Subcutaneous abdominal adipose tissue (tissue), 5 donors: ENCODE data around the gene LPAR5.

Experiments used
- H3K27ac ChIP-seq: one replicate; pipeline ENCODE4 v1.7.0; 2013; ENCODE audit warnings: low read depth, mild to moderate bottlenecking, inconsistent platforms, low read length, moderate library complexity
- H3K27me3 ChIP-seq, 5 donors: one replicate each; pipeline ENCODE4 v1.7.0; 2013; ENCODE audit warnings: low read length in 5 of 5, inconsistent platforms in 1 of 5; ENCODE audit not compliant: control insufficient read depth in 5 of 5, insufficient read depth in 4 of 5
- H3K36me3 ChIP-seq, 5 donors: one replicate each; pipeline ENCODE4 v1.7.0; 2013; ENCODE audit warnings: low read length in 5 of 5; ENCODE audit not compliant: control insufficient read depth in 5 of 5, insufficient read depth in 5 of 5
- H3K4me1 ChIP-seq, 5 donors: one replicate each; pipeline ENCODE4 v1.7.0; 2013; ENCODE audit warnings: low read length in 5 of 5, mild to moderate bottlenecking in 3 of 5, moderate library complexity in 1 of 5; ENCODE audit not compliant: control insufficient read depth in 5 of 5, insufficient read depth in 5 of 5
- H3K4me3 ChIP-seq, 5 donors: one replicate each; pipeline ENCODE4 v1.7.0; 2013; ENCODE audit warnings: low read length in 5 of 5, low read depth in 1 of 5
- H3K9ac ChIP-seq, 5 donors: one replicate each; pipeline ENCODE4 v1.7.0; 2013; ENCODE audit warnings: low read length in 5 of 5, mild to moderate bottlenecking in 4 of 5, moderate library complexity in 3 of 5
- H3K9me3 ChIP-seq, 5 donors: one replicate each; pipeline ENCODE4 v1.7.0; 2013; ENCODE audit warnings: low read length in 5 of 5; ENCODE audit not compliant: control insufficient read depth in 5 of 5
- donor health status: healthy.
- donor health status: healthy.
- donor health status: healthy.
- donor health status: healthy.
- donor health status: healthy.

Gene LPAR5

GRCh38 chr12:6626654-6627283 is 9.0 kb downstream of the LPAR5 start:
- peaks cover 0 to 28% (median 0%) of the 10 kb centered on the region in 5 donors for H3K4me1 ChIP-seq
- H3K27ac ChIP-seq = no peak overlapping the region
- peaks cover 0 to 11% (median 3%) of the 10 kb centered on the region in 5 donors for H3K27me3 ChIP-seq
- H3K9me3 ChIP-seq = no peaks in the 10 kb centered on the region
- H3K9ac ChIP-seq = no peak overlapping the region
- no peaks in the 10 kb centered on the region for H3K36me3 ChIP-seq
- no peak overlapping the region for H3K4me3 ChIP-seq

- Histone ChIP-seq H3K9me3 (no peaks in the 10 kb centered on the region), H3K4me3 (peak overlapping the region in 2 of 5 donors; percentile 44 to 51), H3K27me3 (peaks cover 0 to 6% (median 3%) of the 10 kb centered on the region in 5 donors), H3K4me1 (peaks cover 0 to 40% (median 10%) of the 10 kb centered on the region in 5 donors), H3K36me3 (no peaks in the 10 kb centered on the region), H3K9ac (no peak overlapping the region), H3K27ac (no peak overlapping the region)
Observed at GRCh38 chr12:6620885-6621274, 14.9 kb downstream of the LPAR5 start.

- H3K4me3 ChIP-seq = peak overlapping the region in 3 of 5 donors; percentile 44 to 51 (median 45)
- H3K9me3 ChIP-seq = no peaks in the 10 kb centered on the region
Observed at GRCh38 chr12:6620137-6620884, 15.4 kb downstream of the LPAR5 start.

GRCh38 chr12:6618483-6619225 is 17.1 kb downstream of the LPAR5 start:
- H3K36me3 ChIP-seq = no peaks in the 10 kb centered on the region
- no peak overlapping the region for H3K27ac ChIP-seq
- no peaks in the 10 kb centered on the region for H3K9me3 ChIP-seq
- H3K9ac ChIP-seq = no peak overlapping the region
- peaks cover 0 to 6% (median 3%) of the 10 kb centered on the region in 5 donors for H3K27me3 ChIP-seq
- no peak overlapping the region for H3K4me3 ChIP-seq
- H3K4me1 ChIP-seq = peaks cover 0 to 40% (median 16%) of the 10 kb centered on the region in 5 donors

More at GRCh38 chr12:6620137-6620884, 15.4 kb downstream of the LPAR5 start:
- Histone ChIP-seq H3K27me3 (peaks cover 0 to 6% (median 3%) of the 10 kb centered on the region in 5 donors), H3K27ac (no peak overlapping the region), H3K4me1 (peaks cover 0 to 40% (median 10%) of the 10 kb centered on the region in 5 donors), H3K9ac (peak overlapping the region in 2 of 5 donors; percentile 22 to 30), H3K36me3 (no peaks in the 10 kb centered on the region)

- no peak overlapping the region for H3K4me3 ChIP-seq
- H3K27me3 ChIP-seq = peaks cover 0 to 3% (median 3%) of the 10 kb centered on the region in 5 donors
- no peaks in the 10 kb centered on the region for H3K9me3 ChIP-seq
- no peaks in the 10 kb centered on the region for H3K36me3 ChIP-seq
- H3K27ac ChIP-seq = no peak overlapping the region
- no peak overlapping the region for H3K9ac ChIP-seq
- H3K4me1 ChIP-seq = peaks cover 4 to 48% (median 31%) of the 10 kb centered on the region in 5 donors
Observed at GRCh38 chr12:6615802-6616201, 20.0 kb downstream of the LPAR5 start.

- Histone ChIP-seq H3K9me3 (no peaks in the 10 kb centered on the region), H3K27me3 (no peaks in the 10 kb centered on the region), H3K27ac (peak overlapping the region; percentile 72), H3K4me1 (peaks cover 4 to 37% (median 25%) of the 10 kb centered on the region in 5 donors), H3K4me3 (no peak overlapping the region), H3K36me3 (no peaks in the 10 kb centered on the region), H3K9ac (peak overlapping the region in 2 of 5 donors; percentile 45 to 47)
Observed at GRCh38 chr12:6614513-6615172, 21.1 kb downstream of the LPAR5 start.

- no peaks in the 10 kb centered on the region for H3K36me3 ChIP-seq
- peak overlapping the region; percentile 72 for H3K27ac ChIP-seq
- peaks cover 4 to 33% (median 25%) of the 10 kb centered on the region in 5 donors for H3K4me1 ChIP-seq
- H3K27me3 ChIP-seq = no peaks in the 10 kb centered on the region
- H3K9ac ChIP-seq = peak overlapping the region in 1 of 5 donors; percentile 47
- H3K9me3 ChIP-seq = no peaks in the 10 kb centered on the region
- no peak overlapping the region for H3K4me3 ChIP-seq
Observed at GRCh38 chr12:6613776-6614512, 21.8 kb downstream of the LPAR5 start.

GRCh38 chr12:6613015-6613775 is 22.6 kb downstream of the LPAR5 start:
- H3K9ac ChIP-seq = peak overlapping the region in 3 of 5 donors; percentile 26 to 48 (median 42)
- H3K27ac ChIP-seq = peak overlapping the region; percentile 65
- peak overlapping the region; percentile 38 to 69 (median 56) for H3K4me3 ChIP-seq
- peaks cover 4 to 32% (median 27%) of the 10 kb centered on the region in 5 donors for H3K4me1 ChIP-seq
- H3K27me3 ChIP-seq = no peaks in the 10 kb centered on the region
- H3K9me3 ChIP-seq = no peaks in the 10 kb centered on the region
- no peaks in the 10 kb centered on the region for H3K36me3 ChIP-seq
